GM18517 (cell line): Measurements from ENCODE around the gene CCL21.
A peak's percentile ranks its signal among the peaks of the same experiment; 100 is the strongest.

Experiments used
- ATAC-seq: cut with Tn5 transposase; IDR thresholded peaks from one replicate; pipeline ENCODE4 v1.9.1; 2021; ENCODE audit warnings: mild to moderate bottlenecking, moderate library complexity; ENCODE audit not compliant: unreplicated experiment

Gene CCL21

DNA sequence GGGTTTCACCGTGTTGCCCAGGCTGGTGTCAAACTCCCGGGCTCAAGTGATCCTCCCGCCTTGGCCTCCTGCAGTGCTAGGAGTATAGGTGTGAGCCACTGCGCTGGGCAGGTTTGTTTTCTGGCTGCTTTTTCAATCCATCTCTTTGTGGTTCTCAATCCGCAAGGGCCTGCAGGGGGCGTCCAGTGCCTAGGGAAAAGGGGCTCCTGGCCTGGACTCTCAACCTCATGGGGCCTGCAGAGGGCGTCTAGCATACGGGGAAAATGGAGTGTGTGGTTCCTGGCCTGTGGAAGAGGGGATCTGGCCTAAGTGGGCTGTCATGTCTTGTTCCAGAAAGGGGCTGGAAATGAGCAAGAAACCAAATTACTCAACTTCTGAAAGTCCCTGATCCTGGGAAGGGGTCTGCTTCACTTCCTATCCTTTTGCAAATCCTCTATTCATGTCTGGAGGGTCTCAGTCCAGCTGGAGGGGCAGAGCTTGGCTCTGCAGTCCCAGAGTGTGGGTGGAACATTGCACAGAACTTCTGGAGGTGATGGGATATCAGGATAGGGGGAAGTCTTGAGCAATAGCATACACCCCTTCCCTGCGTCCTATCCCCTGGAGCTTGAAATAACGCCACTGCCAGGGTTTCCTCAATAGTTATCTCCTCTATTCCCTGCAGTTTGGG is 34.8 kb downstream of the CCL21 start:
- no peak for ATAC-seq

DNA sequence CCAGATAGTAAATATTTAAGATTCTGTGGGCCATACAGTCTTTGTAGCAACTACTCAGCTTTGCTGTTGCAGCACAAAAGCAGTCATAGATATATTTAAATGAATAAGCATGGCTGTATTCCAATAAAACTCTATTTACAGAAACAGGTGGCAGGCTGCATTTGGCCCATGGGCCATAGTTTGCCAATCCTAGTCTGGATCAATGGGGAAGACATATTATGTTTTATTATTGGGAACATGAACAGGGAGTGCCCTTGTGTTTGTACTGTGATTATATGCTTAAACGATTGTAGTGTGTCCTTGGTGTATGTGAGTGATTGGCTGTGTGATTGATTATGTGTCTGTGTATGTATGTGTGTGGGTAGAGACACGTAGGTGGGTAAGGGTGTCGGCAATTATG is 35.5 kb downstream of the CCL21 start:
- ATAC-seq: no peak

DNA sequence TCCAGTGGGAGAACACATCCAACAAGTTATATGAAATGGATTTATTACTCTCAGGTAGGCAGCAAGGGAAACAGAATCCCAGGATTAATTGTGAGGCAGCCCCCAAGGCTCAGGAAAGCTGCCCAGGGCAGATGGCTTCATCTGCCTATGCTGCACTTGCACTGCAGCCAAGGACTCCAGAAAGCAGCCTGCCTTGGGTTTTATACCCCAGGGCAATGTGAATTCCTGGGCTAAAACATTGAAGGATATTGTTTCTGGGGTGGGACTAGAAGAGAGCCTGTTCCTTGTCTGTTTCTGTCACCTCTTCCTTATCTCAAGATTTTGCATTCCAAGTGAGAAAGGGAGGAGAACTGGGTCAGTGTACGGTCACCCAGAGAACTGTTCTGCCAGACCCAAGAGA is 38.6 kb downstream of the CCL21 start:
- ATAC-seq: no peak

DNA sequence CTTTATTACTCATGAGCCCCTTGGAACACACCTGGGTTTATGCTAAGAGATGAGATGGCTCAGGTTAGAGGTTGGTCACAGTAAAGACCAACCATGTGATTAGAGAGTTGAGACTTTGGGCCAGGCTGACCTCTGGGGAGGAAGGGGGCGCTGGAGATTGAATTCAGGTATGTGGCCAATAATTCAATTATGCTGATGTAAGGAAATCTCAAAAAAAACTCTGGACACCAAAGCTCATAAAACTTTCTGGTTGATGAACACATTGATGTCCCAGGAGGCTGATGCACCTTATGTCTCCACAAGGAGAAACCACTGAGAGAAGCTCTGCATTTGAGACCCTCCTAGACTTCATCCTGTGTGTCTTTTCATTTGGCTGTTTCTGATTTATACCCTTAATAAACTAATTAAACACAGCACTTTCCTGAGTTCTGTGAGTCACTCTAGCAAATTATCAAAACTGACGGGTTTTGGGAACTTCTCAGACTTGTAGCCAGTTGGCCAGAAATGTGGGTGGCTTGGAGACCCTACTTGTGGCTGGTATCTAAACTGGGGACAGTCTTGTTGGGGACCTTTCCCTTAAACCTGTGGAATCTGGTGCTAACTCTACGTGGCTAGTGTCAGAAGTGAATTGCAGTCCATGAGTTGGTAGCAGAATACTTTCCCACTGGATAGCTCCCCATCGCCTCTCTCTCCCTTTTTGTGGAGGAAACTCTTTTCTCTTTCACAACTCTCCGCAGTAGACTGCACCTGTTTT is 40.0 kb downstream of the CCL21 start:
- no peak for ATAC-seq

DNA sequence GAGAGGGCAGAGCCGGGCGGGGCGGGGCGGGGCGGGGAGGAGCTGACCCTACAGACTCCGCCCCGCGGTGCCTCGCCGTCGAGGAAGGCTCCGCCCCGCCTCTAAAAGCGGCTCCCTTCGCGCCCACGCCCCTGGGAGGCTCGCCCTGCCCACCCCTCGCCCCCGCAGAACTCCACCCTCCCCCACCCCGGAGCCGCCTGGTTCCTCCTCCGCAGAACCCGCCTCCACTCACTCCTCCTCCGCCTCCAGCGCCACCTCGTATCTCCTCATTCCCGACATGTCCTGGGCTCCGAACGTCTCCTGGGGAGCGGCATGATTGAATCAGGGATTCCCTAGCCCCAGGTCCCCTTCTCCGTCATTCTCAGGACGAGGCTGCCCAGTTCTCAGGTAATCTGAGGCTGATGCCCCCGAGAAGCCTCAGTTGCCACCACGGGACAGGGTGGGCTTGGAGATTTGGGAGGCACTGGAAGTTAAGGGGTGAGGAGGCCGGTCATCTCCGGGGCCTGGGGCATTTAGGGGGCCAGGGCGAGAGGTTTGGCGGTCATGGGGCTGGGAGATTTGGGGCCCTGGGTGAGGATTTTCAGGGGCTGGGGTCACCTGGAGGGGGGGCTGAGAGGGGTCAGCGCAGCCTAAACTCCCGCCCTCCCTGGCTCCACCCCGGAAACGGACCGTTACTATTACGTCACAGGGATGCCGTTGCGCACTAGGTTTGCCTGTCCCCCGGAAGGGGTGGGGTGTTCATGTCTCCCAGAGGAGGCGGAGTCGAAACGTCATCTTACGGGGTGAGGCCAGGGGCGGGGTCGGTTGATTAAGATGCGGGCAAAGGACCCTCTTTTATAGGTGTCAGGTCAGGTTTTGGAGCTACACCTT is 44.3 kb downstream of the CCL21 start:
- peak; percentile 61 for ATAC-seq

DNA sequence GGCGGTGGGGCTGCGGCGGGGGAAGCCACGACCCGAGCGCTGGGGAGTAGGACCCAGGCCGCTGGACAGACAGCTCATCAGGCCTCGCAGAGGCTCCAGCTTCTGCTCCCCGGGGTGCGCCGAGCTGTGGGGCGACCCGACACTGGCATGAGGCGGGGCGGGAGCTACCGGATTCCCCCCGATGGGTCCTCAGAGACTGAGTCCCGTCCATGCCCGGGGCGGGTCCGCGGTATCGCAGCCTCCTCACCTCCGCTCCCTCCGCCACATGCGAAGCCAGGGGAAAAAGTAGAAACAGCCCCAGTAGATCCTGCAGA is 44.9 kb downstream of the CCL21 start:
- no peak for ATAC-seq

DNA sequence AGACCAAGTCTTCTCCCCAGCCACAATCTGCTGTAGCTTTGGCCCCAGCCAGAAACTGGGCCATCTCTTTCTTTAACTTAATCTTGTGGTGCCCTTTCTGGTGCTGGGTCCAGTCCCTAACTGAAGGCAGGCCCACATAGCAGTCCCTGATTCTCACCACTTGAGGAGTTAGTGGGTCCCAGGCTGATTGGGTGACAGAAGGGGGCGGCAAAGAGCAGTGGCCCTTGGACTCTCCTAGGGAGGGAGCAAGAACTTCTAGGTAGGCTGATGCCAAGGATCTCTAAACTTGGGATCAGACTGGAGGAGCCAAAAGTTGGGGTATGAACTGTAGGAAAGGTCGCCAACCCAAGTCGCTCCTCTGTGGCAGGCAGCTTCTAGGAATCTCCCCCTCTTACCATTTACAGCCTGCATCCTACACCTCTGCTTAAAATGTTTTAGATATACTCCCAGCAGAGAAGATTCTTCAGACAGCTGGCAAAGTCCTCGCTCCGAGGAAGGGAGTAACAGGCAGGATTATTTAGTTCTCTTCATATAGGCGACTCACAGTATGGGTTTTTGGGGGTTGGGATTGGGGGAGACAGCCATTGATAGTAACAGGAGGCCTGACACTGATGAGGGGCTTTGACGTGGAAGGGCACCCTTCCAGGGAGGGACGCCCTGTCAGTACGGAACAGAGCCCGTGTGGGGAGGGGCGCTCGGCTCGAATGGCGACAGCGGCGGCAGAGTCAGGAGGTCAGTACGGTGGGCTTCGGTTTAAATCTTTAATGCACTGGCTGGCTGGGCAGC is 45.5 kb downstream of the CCL21 start:
- ATAC-seq: peak; percentile 50

DNA sequence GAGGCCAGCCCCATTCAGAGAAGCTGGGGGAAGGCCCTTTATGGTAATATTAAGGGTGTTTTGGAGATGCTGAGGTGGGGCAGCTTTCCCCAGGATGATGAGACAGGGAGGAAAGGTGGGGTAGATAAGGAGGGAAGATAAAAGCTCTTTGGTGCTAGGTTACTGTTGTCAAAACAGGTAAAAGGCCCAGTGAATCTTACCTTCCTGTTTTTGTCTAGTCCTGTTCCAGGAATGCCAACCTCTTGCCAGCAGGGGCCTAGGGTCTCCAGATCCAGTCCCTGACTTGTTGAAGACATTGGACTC is 46.7 kb downstream of the CCL21 start:
- no peak for ATAC-seq

DNA sequence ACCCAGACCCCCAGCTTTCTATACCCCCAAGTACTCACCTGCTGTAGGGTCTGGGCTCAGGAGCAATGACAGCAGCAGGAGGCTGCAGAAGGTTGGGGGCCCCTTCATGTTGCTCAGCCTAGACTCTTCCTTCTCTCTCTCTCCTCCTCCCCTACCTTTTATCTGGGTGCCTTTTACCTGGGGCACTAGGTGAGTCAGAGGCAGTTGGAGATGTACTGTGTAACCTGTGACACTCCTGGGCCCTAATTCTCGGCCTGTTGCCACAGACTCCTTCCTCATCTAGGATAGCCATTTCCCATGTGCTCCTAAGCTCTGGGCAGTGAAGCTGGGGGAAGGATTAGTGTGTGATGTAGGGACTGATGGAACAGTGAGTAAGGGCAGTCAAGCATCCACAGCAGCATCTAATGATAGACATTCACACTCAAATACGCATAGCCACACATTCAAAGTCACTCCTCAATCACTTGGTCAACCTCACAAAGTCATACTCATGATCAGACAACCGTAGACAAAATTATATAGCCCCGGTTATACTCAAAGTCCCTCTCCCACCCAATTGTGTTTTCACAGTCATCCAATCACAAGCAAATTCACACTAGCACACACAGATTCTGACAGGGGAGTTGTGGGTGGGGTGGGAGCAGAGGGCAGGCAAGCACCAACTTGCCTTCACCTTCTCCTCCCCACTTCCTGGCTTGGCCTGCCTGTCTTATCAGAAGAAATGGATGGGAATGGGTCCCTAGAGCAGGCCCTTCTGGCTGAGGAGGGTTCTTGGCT is 47.2 kb downstream of the CCL21 start, which contains the start of gene CCL27:
Gene CCL27 (minus strand): TSS at position 132 of the 777 bp plus-strand sequence. CDS start 24 bp downstream, at position 108.
- ATAC-seq: no peak

DNA sequence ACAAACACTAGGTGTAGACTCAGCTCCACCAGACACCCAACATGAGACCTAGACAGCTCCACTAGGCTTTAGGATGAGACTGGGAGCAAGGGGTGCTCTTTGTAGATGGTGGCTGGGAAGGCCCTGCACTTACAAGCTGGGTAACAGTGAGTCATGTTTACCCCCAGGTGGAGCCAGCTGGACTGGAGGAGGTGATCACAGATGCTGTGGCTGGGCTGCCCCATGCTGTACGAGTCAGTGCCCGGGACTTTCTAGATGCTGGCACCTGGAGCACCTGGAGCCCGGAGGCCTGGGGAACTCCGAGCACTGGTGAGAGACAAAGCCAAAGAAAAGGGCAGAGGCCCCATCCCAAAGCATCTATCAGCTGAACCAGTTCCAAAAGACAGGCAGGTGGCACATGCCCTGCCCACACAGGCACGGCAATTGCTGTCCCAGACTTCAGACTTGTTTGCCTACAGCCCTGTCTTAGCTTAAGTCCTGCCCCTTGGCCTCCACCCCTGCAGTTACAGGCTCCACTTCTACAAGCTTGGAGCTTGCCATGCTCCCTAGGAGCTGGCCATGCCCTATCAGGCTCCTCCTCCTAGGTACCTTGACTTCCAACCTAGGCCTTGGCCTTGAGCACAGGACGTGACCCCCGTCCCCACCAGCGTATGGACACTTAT is 50.2 kb downstream of the CCL21 start:
- no peak for ATAC-seq
